ENCODE data around the gene NME4.

DNA sequence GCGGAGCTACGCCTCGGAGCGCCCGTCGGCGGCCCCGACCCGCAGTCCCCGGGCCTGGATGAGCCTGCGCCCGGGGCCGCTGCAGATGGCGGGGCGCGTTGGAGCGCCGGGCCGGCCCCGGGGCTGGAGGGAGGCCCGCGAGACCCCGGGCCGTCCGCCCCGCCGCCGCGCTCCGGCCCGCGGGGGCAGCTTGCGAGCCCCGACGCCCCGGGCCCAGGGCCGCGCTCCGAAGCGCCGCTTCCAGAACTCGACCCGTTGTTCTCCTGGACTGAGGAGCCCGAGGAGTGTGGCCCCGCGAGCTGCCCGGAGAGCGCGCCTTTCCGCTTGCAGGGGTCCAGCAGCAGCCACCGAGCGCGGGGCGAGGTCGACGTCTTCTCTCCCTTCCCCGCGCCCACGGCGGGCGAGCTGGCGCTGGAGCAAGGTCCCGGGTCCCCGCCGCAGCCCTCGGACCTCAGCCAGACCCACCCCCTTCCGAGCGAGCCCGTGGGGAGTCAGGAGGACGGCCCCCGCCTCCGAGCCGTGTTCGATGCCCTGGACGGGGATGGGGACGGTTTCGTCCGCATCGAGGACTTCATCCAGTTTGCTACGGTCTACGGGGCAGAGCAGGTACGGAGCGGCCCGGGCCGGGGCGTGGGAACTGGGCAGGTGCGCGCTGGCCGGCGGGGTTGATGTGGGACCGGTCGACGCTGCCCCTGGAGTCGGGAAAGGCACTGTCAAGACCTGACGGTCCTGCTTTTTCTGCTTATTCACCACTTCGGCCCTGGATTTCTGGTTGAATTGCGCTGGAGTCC, 29.3 kb downstream of the NME4 start:
- no peak for TF ChIP-seq POLR2A (IDR thresholded peaks at IDR 0.05; ENCODE audit: low read length)
- no peak for TF ChIP-seq GATA1 (IDR thresholded peaks at IDR 0.05; ENCODE audit: low read depth, low read length)
